ENCODE data around the gene BAZ1B. TPM values are rescaled to one million over a fixed set of nuclear protein-coding genes. Genes with fewer than 3 reads are reported as not detected.
"Not testable (repeated sequence)": the region's sequence is repeated elsewhere in the genome, so short reads cannot be mapped to it uniquely, and the experiment has no call there.

The BAZ1B gene
- total RNA-seq, 2 experiments from 2014 or later: 82.3 to 83.8 TPM

- CTCF ChIA-PET: interaction anchor here (0.7 to 1.0 kb wide), 2 partner anchors 168 to 177 kb away, joined by 3 to 4 read pairs; no protein-coding TSS in a partner anchor
- peaks cover 4% of the 10 kb centered on the region for H3K36me3 Mint-ChIP-seq
- H3K27me3 Mint-ChIP-seq: peaks cover 2% of the 10 kb centered on the region
- POLR2A ChIA-PET: interaction anchor here (1.2 to 4.1 kb wide), 6 partner anchors 9 to 39 kb away, joined by 3 to 32 read pairs (median 6); partner anchors contain the start of genes BAZ1B and TBL2
- DNase-seq: peak; percentile 81
- H3K9me3 Mint-ChIP-seq: no peaks in the 10 kb centered on the region
- intact Hi-C loops (cut with micrococcal nuclease): loop anchor here (1.0 to 2.0 kb wide), 2 partner anchors 21 to 35 kb away; partner anchors contain the start of genes BAZ1B and TBL2
- peaks cover 34% of the 10 kb centered on the region for H3K4me1 Mint-ChIP-seq (ENCODE audit: low read depth)
- H3K4me3 Mint-ChIP-seq: peak within 1 kb of the TSS; percentile 79
- H3K27ac Mint-ChIP-seq: peak within 1 kb of the TSS; percentile 91
Measured at GRCh38 chr7:73557397-73558257, 35.5 kb upstream of the BAZ1B start, which contains the start of gene BCL7B. Gene BCL7B (minus strand): TSS chr7:73557690. CDS start chr7:73557578, 112 bp downstream.

GRCh38 chr7:73557108-73557396, 35.0 kb upstream of the BAZ1B start:
- H3K9me3 Mint-ChIP-seq: no peaks in the 10 kb centered on the region
- CTCF ChIA-PET: interaction anchor here (0.7 to 1.0 kb wide), 3 partner anchors 37 to 178 kb away, joined by 3 to 4 read pairs (median 4); no protein-coding TSS in a partner anchor
- intact Hi-C loops (cut with micrococcal nuclease): loop anchor here (1.0 to 2.0 kb wide), 2 partner anchors 21 to 34 kb away; partner anchors contain the start of genes BAZ1B and TBL2
- H3K36me3 Mint-ChIP-seq: peaks cover 5% of the 10 kb centered on the region
- POLR2A ChIA-PET: interaction anchor here (1.2 to 4.1 kb wide), 6 partner anchors 9 to 38 kb away, joined by 3 to 32 read pairs (median 6); partner anchors contain the start of genes BAZ1B and TBL2
- peaks cover 2% of the 10 kb centered on the region for H3K27me3 Mint-ChIP-seq
- H3K27ac Mint-ChIP-seq: peak overlapping the region; percentile 91
- H3K4me1 Mint-ChIP-seq (ENCODE audit: low read depth): peaks cover 34% of the 10 kb centered on the region
- H3K4me3 Mint-ChIP-seq: peak overlapping the region; percentile 79
- peak; percentile 95 for DNase-seq

GRCh38 chr7:73556208-73557107, 34.4 kb upstream of the BAZ1B start:
- H3K27me3 Mint-ChIP-seq: peaks cover 2% of the 10 kb centered on the region
- peaks cover 6% of the 10 kb centered on the region for H3K36me3 Mint-ChIP-seq
- peaks cover 34% of the 10 kb centered on the region for H3K4me1 Mint-ChIP-seq (ENCODE audit: low read depth)
- no peaks in the 10 kb centered on the region for H3K9me3 Mint-ChIP-seq
- DNase-seq: no peak
- CTCF ChIA-PET: interaction anchor here (0.7 to 1.3 kb wide), 4 partner anchors 36 to 178 kb away, joined by 3 to 4 read pairs (median 4); no protein-coding TSS in a partner anchor
- intact Hi-C loops (cut with micrococcal nuclease): loop anchor here (1.0 to 2.0 kb wide), 2 partner anchors 22 to 34 kb away; partner anchors contain the start of genes BAZ1B and TBL2
- POLR2A ChIA-PET: interaction anchor here (1.2 to 4.1 kb wide), 6 partner anchors 9 to 38 kb away, joined by 3 to 32 read pairs (median 6); partner anchors contain the start of genes BAZ1B and TBL2
- peak overlapping the region; percentile 57 for H3K27ac Mint-ChIP-seq
- peak overlapping the region; percentile 78 for H3K4me3 Mint-ChIP-seq

GRCh38 chr7:73555411-73555982, 33.4 kb upstream of the BAZ1B start:
- H3K27me3 Mint-ChIP-seq: peaks cover under 1% of the 10 kb centered on the region
- H3K36me3 Mint-ChIP-seq: peaks cover 11% of the 10 kb centered on the region
- H3K4me3 Mint-ChIP-seq: peak overlapping the region; percentile 78
- H3K4me1 Mint-ChIP-seq (ENCODE audit: low read depth): peaks cover 34% of the 10 kb centered on the region
- peak overlapping the region; percentile 7 for H3K27ac Mint-ChIP-seq
- POLR2A ChIA-PET: interaction anchor here (1.6 to 4.1 kb wide), 3 partner anchors 8 to 34 kb away, joined by 5 to 32 read pairs (median 20); partner anchors contain the start of genes BAZ1B and TBL2
- no peak for DNase-seq
- CTCF ChIA-PET: interaction anchor here (1.3 kb wide), 1 partner anchor 103 kb away, joined by 3 read pairs; no protein-coding TSS in a partner anchor
- intact Hi-C loops (cut with micrococcal nuclease): no loop called here
- no peaks in the 10 kb centered on the region for H3K9me3 Mint-ChIP-seq

GRCh38 chr7:73550093-73550492, 28.0 kb upstream of the BAZ1B start:
- intact Hi-C loops (cut with micrococcal nuclease); H3K27ac Mint-ChIP-seq; H3K4me3 Mint-ChIP-seq; CTCF ChIA-PET; H3K9me3 Mint-ChIP-seq; POLR2A ChIA-PET; H3K27me3 Mint-ChIP-seq; DNase-seq: not testable (repeated sequence)
- peaks cover 23% of the 10 kb centered on the region for H3K36me3 Mint-ChIP-seq
- H3K4me1 Mint-ChIP-seq (ENCODE audit: low read depth): peaks cover 37% of the 10 kb centered on the region

- intact Hi-C loops (cut with micrococcal nuclease): no loop called here
- Mint-ChIP-seq H3K27ac (peak overlapping the region; percentile 26), H3K4me3 (no peak overlapping the region), H3K36me3 (peaks cover 21% of the 10 kb centered on the region), H3K4me1 (ENCODE audit: low read depth) (peaks cover 31% of the 10 kb centered on the region), H3K9me3 (no peaks in the 10 kb centered on the region), H3K27me3 (no peaks in the 10 kb centered on the region)
- POLR2A ChIA-PET: no interaction called here
- DNase-seq: no peak
- CTCF ChIA-PET: no interaction called here
Measured at GRCh38 chr7:73549176-73549575, 27.1 kb upstream of the BAZ1B start.

- CTCF ChIA-PET: interaction anchor here (0.6 to 0.9 kb wide), 3 partner anchors 35 to 96 kb away, joined by 3 to 4 read pairs (median 3); no protein-coding TSS in a partner anchor
- intact Hi-C loops (cut with micrococcal nuclease): no loop called here
- no peaks in the 10 kb centered on the region for H3K27me3 Mint-ChIP-seq
- peaks cover 23% of the 10 kb centered on the region for H3K36me3 Mint-ChIP-seq
- H3K9me3 Mint-ChIP-seq: no peaks in the 10 kb centered on the region
- H3K4me3 Mint-ChIP-seq: no peak overlapping the region
- peak overlapping the region; percentile 49 for H3K27ac Mint-ChIP-seq
- H3K4me1 Mint-ChIP-seq (ENCODE audit: low read depth): peaks cover 28% of the 10 kb centered on the region
- POLR2A ChIA-PET: interaction anchor here (1.5 kb wide), 1 partner anchor 9 kb away, joined by 5 read pairs; no protein-coding TSS in a partner anchor
- no peak for DNase-seq
Measured at GRCh38 chr7:73547841-73548240, 25.7 kb upstream of the BAZ1B start.

- ChIA-PET POLR2A (interaction anchor here (0.9 kb wide), 1 partner anchor 22 kb away, joined by 4 read pairs; the partner anchor contains the start of gene BAZ1B), CTCF (no interaction called here)
- H3K27ac Mint-ChIP-seq: no peak overlapping the region
- H3K9me3 Mint-ChIP-seq: no peaks in the 10 kb centered on the region
- DNase-seq: no peak
- peaks cover 27% of the 10 kb centered on the region for H3K4me1 Mint-ChIP-seq (ENCODE audit: low read depth)
- H3K36me3 Mint-ChIP-seq: peaks cover 32% of the 10 kb centered on the region
- no peaks in the 10 kb centered on the region for H3K27me3 Mint-ChIP-seq
- H3K4me3 Mint-ChIP-seq: no peak overlapping the region
- intact Hi-C loops (cut with micrococcal nuclease): no loop called here
Measured at GRCh38 chr7:73544678-73545077, 22.6 kb upstream of the BAZ1B start.

GRCh38 chr7:73541722-73542121, 19.6 kb upstream of the BAZ1B start:
- intact Hi-C loops (cut with micrococcal nuclease): no loop called here
- Mint-ChIP-seq H3K4me3 (no peak overlapping the region), H3K27ac (no peak overlapping the region), H3K4me1 (ENCODE audit: low read depth) (peaks cover 6% of the 10 kb centered on the region), H3K36me3 (peaks cover 45% of the 10 kb centered on the region), H3K9me3 (no peaks in the 10 kb centered on the region), H3K27me3 (no peaks in the 10 kb centered on the region)
- POLR2A ChIA-PET: no interaction called here
- CTCF ChIA-PET: interaction anchor here (0.9 kb wide), 1 partner anchor 65 kb away, joined by 3 read pairs; no protein-coding TSS in a partner anchor
- no peak for DNase-seq

GRCh38 chr7:73539709-73540108, 17.6 kb upstream of the BAZ1B start:
- H3K36me3 Mint-ChIP-seq: peaks cover 52% of the 10 kb centered on the region
- DNase-seq: no peak
- no peaks in the 10 kb centered on the region for H3K27me3 Mint-ChIP-seq
- H3K4me3 Mint-ChIP-seq: no peak overlapping the region
- H3K27ac Mint-ChIP-seq: no peak overlapping the region
- H3K4me1 Mint-ChIP-seq (ENCODE audit: low read depth): peaks cover 2% of the 10 kb centered on the region
- intact Hi-C loops (cut with micrococcal nuclease): no loop called here
- ChIA-PET CTCF (no interaction called here), POLR2A (interaction anchor here (0.7 kb wide), 1 partner anchor 39 kb away, joined by 5 read pairs; no protein-coding TSS in a partner anchor)
- no peaks in the 10 kb centered on the region for H3K9me3 Mint-ChIP-seq

- peaks cover 50% of the 10 kb centered on the region for H3K36me3 Mint-ChIP-seq
- POLR2A ChIA-PET; H3K4me3 Mint-ChIP-seq; CTCF ChIA-PET; H3K27me3 Mint-ChIP-seq; intact Hi-C loops (cut with micrococcal nuclease); H3K9me3 Mint-ChIP-seq; H3K27ac Mint-ChIP-seq; DNase-seq; H3K4me1 Mint-ChIP-seq (ENCODE audit: low read depth): not testable (repeated sequence)
Measured at GRCh38 chr7:73538510-73538909, 16.4 kb upstream of the BAZ1B start.

All from activated CD4-positive, alpha-beta memory T cell treated with anti-CD3 and anti-CD28 coated beads for 36 hours (primary cell).